ENCODE results near the gene CHMP2A. TPM values are rescaled to one million over a fixed set of nuclear protein-coding genes. Genes with fewer than 3 reads are reported as not detected.
A peak's percentile ranks its signal among the peaks of the same experiment; 100 is the strongest.

The CHMP2A gene
- total RNA-seq, 1 experiment from 2014 or later: 109 TPM

GRCh38 chr19:58538257-58539168, 16.4 kb downstream of the CHMP2A start (continued):
- TF ChIP-seq ATF3 (CRISPR knock-in tag; conservative IDR thresholded peaks at IDR 0.05): peak; percentile 41; the same call in 1 of the 2 replicates
- TF ChIP-seq ZBTB21 (CRISPR knock-in tag; IDR thresholded peaks at IDR 0.05; ENCODE audit: borderline replicate concordance): peak; percentile 64; the same call in 1 of the 2 replicates
- TF ChIP-seq SMAD4 (CRISPR knock-in tag; IDR thresholded peaks at IDR 0.05): peak; percentile 33; the same call in 1 of the 2 replicates
- TF ChIP-seq GRHL2 (CRISPR knock-in tag; IDR thresholded peaks at IDR 0.05; ENCODE audit: insufficient replicate concordance, severe bottlenecking): no peak
- peak; percentile 86 for TF ChIP-seq ZNF281 (CRISPR knock-in tag; IDR thresholded peaks at IDR 0.05)
- no peak for TF ChIP-seq ZMAT4 (CRISPR knock-in tag; IDR thresholded peaks at IDR 0.05)
- TF ChIP-seq KAT7 (CRISPR knock-in tag; IDR thresholded peaks at IDR 0.05; ENCODE audit: borderline replicate concordance): 0 out of 2 replicates have a peak, but pooled peaks have one; percentile 60
- TF ChIP-seq PRDM15 (CRISPR knock-in tag; IDR thresholded peaks at IDR 0.05): 0 out of 2 replicates have a peak, but pooled peaks have one; percentile 38
- TF ChIP-seq ZNF317 (CRISPR knock-in tag; IDR thresholded peaks at IDR 0.05; ENCODE audit: borderline replicate concordance, low read depth): no peak
- TF ChIP-seq JAZF1 (CRISPR knock-in tag; IDR thresholded peaks at IDR 0.05): no peak
- no peak for TF ChIP-seq CTCF (IDR thresholded peaks at IDR 0.05)

GRCh38 chr19:58536852-58537798, 17.8 kb downstream of the CHMP2A start:
- H3K4me3 Mint-ChIP-seq: peak overlapping the region; percentile 73
- no peak for TF ChIP-seq ZNF512 (CRISPR knock-in tag; IDR thresholded peaks at IDR 0.05; ENCODE audit: borderline replicate concordance)
- TF ChIP-seq GABPB1 (CRISPR knock-in tag; IDR thresholded peaks at IDR 0.05): 0 out of 2 replicates have a peak, but pooled peaks have one; percentile 28
- peaks cover 52% of the 10 kb centered on the region for H3K27me3 Mint-ChIP-seq (ENCODE audit: low read depth)
- peaks cover 8% of the 10 kb centered on the region for H3K4me1 Mint-ChIP-seq
- ChIA-PET CTCF (interaction anchor here (1.0 to 2.2 kb wide), 3 partner anchors 17 to 23 kb away, joined by 3 to 21 read pairs (median 5); partner anchors contain the start of gene ZBTB45), POLR2A (interaction anchor here (1.5 kb wide), 1 partner anchor 17 kb away, joined by 15 read pairs; the partner anchor contains the start of gene ZBTB45)
- no peaks in the 10 kb centered on the region for H3K36me3 Mint-ChIP-seq
- DNase-seq (ENCODE audit: low spot score) (no peak), ATAC-seq (no peak)
- H3K9me3 Mint-ChIP-seq: no peaks in the 10 kb centered on the region
- peak overlapping the region; percentile 100 for H3K27ac Mint-ChIP-seq
